Lower leg skin (tissue), 4 donors: ENCODE results near the gene RIMS1. TPM values are rescaled to one million over a fixed set of nuclear protein-coding genes. Genes with fewer than 3 reads are reported as not detected.

Experiments used
- DNase-seq, 2 donors: peaks; one replicate each; pipeline ENCODE4 v3.0.0-alpha.2; 2019; ENCODE audit warnings: low spot score in 2 of 2
- H3K4me3 ChIP-seq: fragments of 200-600 bp; sonication (generic); 2 replicates; pipeline ENCODE4 v1.5.1; 2017; ENCODE audit warnings: mild to moderate bottlenecking, low read depth; ENCODE audit not compliant: poor library complexity, severe bottlenecking
- POLR2A ChIP-seq, 2 donors: fragments of 450-650 bp; IDR thresholded peaks; one replicate each; pipeline ENCODE4 v1.6.1; 2016 to 2017; ENCODE audit warnings: antibody characterized with exemption in 2 of 2, mild to moderate bottlenecking in 1 of 2, moderate library complexity in 1 of 2
- WGBS, 2 donors: methylation state at CpG; one replicate each; pipeline ENCODE4 v1.1.5; 2018; 5-methylcytosine and 5-hydroxymethylcytosine counted together
- intact Hi-C: fragments of 100-400 bp; cut with DNase I; formaldehyde crosslinking; loops from one replicate; pipeline ENCODE4 v1.15.0; 2023; ENCODE audit warnings: low total_unique reads
- total RNA-seq, 4 donors: library from RNA; depleted of rRNA; stranded (reverse); fragments of >200 nt; gene quantifications; one replicate each; pipeline ENCODE4 v1.1.0, GENCODE V29; 2016
- TF ChIP-seq, protein P1 (sequence below), 3 donors: fragments of 450-650 bp; IDR thresholded peaks; one replicate each; pipeline ENCODE4 v1.5.1; 2016; ENCODE audit warnings: antibody characterized with exemption in 3 of 3, mild to moderate bottlenecking in 3 of 3, moderate library complexity in 2 of 3

Gene RIMS1
- total RNA-seq, 4 donors from 2014 or later: 1.3 to 9.4 (median 4.7) TPM

DNA sequence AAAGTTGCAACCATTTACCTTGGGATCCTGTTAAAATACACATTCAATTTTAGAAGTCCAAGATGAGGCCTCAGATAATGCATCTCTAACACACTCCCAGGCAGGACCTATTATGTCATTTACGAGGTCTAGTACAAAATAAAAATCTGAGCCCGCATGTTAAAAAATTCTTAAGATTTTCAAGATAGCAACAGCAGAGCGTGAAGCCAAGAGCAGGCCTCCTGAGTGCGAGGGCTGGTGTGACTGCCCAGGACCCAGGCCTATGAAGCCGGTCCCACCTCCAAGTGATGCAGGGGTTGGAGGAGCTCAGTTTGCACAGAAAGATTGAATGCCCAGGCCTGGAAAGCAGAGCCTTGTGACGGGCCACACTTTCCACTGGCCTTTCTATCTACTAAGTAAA is 524.4 kb downstream of the RIMS1 start:
- 68 to 70% methylated on average over 6 of the region's 6 CpGs for WGBS, 2 donors
- no peak overlapping the region for H3K4me3 ChIP-seq
- TF ChIP-seq, protein P1, sequence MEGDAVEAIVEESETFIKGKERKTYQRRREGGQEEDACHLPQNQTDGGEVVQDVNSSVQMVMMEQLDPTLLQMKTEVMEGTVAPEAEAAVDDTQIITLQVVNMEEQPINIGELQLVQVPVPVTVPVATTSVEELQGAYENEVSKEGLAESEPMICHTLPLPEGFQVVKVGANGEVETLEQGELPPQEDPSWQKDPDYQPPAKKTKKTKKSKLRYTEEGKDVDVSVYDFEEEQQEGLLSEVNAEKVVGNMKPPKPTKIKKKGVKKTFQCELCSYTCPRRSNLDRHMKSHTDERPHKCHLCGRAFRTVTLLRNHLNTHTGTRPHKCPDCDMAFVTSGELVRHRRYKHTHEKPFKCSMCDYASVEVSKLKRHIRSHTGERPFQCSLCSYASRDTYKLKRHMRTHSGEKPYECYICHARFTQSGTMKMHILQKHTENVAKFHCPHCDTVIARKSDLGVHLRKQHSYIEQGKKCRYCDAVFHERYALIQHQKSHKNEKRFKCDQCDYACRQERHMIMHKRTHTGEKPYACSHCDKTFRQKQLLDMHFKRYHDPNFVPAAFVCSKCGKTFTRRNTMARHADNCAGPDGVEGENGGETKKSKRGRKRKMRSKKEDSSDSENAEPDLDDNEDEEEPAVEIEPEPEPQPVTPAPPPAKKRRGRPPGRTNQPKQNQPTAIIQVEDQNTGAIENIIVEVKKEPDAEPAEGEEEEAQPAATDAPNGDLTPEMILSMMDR (IDR thresholded peaks at IDR 0.05): no peak
- TF ChIP-seq POLR2A (IDR thresholded peaks at IDR 0.05): no peak
- intact Hi-C loops: loop anchor here (5.0 kb wide), 2 partner anchors 722 to 772 kb away; no protein-coding TSS in a partner anchor
- DNase-seq: no peak

- 5 to 7% methylated on average over 7 of the region's 7 CpGs for WGBS, 2 donors
- no peak for TF ChIP-seq POLR2A (IDR thresholded peaks at IDR 0.05)
- TF ChIP-seq, protein P1 (IDR thresholded peaks at IDR 0.05): peak in 1 of 3 donors; percentile 98
- intact Hi-C loops: loop anchor here (5.0 kb wide), 2 partner anchors 720 to 770 kb away; no protein-coding TSS in a partner anchor
- no peak overlapping the region for H3K4me3 ChIP-seq
- DNase-seq: peak; percentile 73 to 94
These were observed 525.7 kb downstream of the RIMS1 start for GRCh38 chr6:72411872-72412708.

- no peak for TF ChIP-seq POLR2A (IDR thresholded peaks at IDR 0.05)
- TF ChIP-seq, protein P1 (IDR thresholded peaks at IDR 0.05): no peak
- no peak for DNase-seq
- 81 to 84% methylated on average over 7 of the region's 7 CpGs for WGBS, 2 donors
- no peak overlapping the region for H3K4me3 ChIP-seq
- intact Hi-C loops: loop anchor here (5.0 kb wide), 2 partner anchors 720 to 770 kb away; no protein-coding TSS in a partner anchor
These were observed 526.3 kb downstream of the RIMS1 start for GRCh38 chr6:72412709-72413044.

GRCh38 chr6:72413884-72414283 is 527.5 kb downstream of the RIMS1 start:
- no peak overlapping the region for H3K4me3 ChIP-seq
- intact Hi-C loops: loop anchor here (5.0 kb wide), 2 partner anchors 718 to 768 kb away; no protein-coding TSS in a partner anchor
- 76 to 79% methylated on average over 9 of the region's 9 CpGs for WGBS, 2 donors
- DNase-seq: no peak
- no peak for TF ChIP-seq POLR2A (IDR thresholded peaks at IDR 0.05)
- TF ChIP-seq, protein P1 (IDR thresholded peaks at IDR 0.05): no peak

DNA sequence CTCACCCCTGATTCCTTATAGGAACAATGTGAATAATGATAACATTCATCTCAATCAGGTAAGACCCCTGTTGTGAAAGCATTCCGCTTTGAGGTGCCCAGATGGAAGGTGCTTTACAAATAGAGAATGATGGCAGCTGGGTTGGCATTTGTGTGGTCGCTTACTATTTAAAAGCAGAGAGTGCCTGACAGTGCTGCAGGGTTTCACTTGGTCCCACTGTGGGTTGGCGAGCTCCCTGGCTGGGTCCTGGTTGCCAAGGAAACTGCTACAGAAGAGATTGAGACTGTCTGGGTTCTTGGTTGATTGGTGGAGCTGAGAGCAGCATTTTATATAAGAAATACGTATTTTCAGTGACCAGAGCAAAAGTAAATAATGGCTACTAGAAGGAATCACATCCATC is 528.3 kb downstream of the RIMS1 start:
- no peak overlapping the region for H3K4me3 ChIP-seq
- 71 to 85% methylated on average over 4 of the region's 4 CpGs for WGBS, 2 donors
- DNase-seq: no peak
- TF ChIP-seq, protein P1 (IDR thresholded peaks at IDR 0.05): no peak
- no peak for TF ChIP-seq POLR2A (IDR thresholded peaks at IDR 0.05)
- intact Hi-C loops: loop anchor here (5.0 kb wide), 2 partner anchors 718 to 768 kb away; no protein-coding TSS in a partner anchor
